EL (cell line): ENCODE measurements around the gene CDYL2.
"Not testable (repeated sequence)": the region's sequence is repeated elsewhere in the genome, so short reads cannot be mapped to it uniquely, and the experiment has no call there.

Experiments used
- DNase-seq: peaks from one replicate; pipeline ENCODE4 v3.0.0-alpha.2; 2016

The CDYL2 gene, protein sequence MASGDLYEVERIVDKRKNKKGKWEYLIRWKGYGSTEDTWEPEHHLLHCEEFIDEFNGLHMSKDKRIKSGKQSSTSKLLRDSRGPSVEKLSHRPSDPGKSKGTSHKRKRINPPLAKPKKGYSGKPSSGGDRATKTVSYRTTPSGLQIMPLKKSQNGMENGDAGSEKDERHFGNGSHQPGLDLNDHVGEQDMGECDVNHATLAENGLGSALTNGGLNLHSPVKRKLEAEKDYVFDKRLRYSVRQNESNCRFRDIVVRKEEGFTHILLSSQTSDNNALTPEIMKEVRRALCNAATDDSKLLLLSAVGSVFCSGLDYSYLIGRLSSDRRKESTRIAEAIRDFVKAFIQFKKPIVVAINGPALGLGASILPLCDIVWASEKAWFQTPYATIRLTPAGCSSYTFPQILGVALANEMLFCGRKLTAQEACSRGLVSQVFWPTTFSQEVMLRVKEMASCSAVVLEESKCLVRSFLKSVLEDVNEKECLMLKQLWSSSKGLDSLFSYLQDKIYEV

DNA sequence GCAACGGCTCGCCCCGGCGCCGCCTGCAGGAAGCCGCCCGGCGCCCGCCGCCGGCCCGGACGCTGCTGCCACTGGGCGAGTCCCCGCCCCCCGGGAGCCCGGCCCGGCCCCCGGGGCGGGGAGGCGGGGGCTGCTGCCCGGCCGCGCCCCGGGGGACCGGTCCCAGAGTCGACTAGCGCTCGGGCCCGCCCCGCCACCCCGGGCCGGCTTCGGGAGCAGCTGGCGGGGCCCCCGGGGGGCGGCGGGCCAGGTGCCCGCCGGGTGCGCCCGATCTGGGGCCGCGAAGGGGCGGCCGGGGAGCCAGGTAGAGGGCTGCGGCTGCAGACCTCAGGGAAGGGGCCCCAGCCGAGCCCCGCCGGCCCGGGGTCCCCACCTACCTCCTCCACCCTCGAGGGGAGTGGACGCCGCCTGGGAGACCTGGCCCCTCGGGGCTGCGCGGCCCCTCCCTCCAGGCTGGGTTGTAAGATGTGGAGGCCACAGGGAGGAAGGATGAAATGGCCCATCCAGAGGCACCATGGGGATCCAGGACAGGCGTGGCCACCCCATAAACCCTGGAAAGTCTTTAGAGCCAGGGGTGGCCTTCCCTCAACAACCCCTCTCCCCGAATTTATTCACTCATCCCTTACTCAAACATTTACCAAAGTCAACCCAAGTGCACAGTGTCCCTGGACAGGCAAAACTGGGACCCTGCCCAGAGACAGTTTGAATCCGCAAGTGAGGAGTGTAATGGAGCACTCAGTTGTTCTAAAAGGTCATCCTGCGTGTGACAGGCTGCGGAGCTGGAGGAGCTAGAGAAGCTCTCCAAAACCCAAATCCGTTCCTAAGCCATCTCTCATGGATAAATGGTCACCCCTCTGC is at the start of gene CDYL2:
TSS of gene CDYL2 (minus strand) at position 73 of the 858 bp plus-strand sequence. CDS start 425 bp downstream, outside the sequence.
- DNase-seq, result peak; percentile 46

DNA sequence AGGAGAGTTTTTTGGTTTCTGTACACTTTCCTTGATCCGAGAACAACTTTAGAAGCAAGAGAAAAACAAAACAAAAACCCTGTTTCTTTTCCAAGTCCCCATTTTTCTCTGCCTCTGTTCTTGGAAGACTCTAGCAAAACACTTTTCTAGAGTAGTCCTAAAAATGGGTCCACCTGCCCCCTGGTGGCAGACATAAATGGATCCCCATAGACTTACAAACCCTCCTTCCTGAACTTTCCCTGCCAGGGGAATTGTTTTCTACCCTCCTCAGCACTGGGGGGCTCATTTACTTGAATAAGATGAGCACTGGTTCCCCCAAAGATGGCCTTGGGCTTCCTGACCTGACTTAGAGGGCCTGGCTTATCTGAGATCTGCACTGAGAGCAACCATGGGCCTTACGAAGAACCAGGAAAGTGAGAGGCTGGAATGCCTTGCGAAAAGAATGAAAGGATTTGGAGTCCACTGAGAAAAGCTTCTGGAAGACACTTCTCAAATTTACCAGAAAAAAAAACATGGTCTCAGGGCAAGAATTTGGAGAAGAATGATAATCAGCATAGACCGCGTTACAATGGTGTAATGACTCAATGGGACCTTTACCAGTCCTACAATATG is 48.0 kb upstream of the CDYL2 start:
- peak; percentile 25 for DNase-seq

DNA sequence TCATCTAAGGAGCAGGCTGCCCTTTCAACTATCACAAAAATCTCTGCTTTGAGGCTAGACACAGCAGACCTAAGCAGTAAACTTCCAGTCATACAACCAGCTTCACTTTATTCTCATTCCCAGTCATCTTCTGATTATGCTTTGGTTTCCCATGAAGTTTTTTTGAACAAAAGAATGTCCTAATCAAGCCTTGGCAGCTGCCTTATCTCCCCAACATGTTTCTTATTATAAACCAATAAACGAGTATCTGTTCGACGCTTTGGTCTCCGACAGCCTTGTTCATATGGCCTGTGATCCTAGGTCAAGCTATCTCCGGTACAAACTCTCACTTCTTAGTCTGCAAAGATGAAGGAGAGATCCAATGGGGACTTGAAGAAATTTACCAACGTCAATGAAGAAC is 47.4 kb upstream of the CDYL2 start:
- no peak for DNase-seq

DNA sequence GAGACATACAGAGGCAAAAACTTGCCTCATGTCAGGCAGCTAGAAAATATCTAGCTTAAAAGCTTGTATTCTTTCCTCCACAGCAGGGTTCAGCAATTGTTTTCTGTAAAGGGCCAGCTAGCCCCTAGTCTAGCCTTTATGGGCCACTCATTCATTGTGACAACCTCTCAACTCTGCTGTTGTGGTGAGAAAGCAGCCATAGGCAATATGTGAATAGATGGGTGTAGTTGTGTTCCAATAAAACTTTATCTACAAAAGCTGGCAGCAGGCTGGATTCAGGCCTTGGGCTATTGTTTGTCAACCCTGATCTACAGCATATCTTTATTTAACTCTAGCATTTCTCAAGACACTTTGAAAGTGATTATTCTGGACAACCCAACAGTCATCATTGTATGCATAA is 46.4 kb upstream of the CDYL2 start:
- no peak for DNase-seq

DNA sequence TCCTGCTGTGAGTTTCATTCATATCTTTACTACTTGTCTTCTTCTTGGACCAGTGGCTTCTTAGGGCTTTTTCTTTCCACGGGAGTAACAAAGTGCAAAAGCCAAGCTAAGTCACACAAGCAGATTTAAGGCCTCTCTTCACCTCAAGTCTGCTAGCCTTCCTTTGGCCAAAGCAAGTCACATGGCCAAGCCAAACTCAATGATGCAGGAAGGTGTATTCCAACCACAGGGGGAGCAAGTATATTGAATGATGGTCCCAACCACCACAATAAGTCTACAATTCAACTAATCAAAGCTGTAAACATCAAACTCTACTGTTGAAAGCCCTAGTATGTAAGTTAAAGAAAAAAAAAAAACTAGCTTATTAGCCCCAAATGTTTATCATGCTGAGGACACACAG is 44.5 kb upstream of the CDYL2 start:
- no peak for DNase-seq

DNA sequence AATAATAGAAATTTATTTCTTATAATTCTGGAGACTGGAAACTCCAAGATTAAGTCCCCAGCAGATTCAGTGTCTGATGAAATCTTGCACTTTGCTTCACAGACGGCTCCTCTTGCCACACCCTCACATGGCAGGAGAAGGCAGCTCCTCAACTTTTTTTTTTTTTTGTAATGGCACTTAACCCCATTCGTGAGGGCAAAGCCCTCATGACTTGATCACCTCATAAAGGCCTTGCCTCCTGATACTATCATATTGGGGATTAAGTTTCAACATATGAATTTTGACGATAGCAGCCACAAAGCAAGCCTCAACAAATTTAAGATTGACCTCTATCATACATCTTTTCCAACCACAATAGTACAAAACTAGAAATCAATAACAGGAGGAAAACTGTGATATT is 42.3 kb upstream of the CDYL2 start:
- no peak for DNase-seq

DNA sequence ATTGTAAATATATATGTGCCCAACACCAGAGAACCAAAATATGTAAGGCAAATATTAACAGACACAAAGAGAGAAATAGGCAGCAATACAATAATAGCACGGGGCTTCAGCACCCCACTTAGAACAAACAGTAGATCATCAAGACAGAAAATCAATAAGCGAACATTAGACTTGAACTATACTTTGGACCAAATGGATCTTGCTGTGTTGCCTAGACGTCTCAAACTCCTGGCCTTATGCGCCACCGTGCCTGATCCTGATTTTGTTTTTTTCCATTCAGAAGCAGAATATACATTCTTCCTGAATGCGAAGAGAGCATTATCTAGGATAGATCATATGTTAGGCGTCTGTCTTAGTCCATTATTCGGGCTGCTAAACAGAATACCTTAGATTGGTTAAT is 41.9 kb upstream of the CDYL2 start:
- no peak for DNase-seq

DNA sequence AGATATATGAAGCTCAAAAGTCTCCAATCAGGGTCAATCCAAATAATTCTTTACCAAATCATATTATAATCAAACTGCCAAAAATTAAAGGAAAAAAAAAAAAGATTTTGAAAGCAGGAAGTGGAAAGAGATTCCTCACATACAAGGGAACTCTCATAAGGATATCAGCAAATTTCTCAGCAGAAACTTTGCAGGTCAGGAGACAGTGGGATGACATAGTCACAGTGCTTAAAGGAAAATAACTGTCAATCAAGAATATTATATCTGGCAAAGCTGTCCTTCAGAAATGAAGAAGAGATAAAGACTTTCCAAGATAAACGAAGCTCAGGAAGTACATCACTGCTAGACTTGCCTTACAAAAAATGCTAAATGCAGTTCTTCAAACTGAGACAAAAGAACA is 40.0 kb upstream of the CDYL2 start:
- no peak for DNase-seq

DNA sequence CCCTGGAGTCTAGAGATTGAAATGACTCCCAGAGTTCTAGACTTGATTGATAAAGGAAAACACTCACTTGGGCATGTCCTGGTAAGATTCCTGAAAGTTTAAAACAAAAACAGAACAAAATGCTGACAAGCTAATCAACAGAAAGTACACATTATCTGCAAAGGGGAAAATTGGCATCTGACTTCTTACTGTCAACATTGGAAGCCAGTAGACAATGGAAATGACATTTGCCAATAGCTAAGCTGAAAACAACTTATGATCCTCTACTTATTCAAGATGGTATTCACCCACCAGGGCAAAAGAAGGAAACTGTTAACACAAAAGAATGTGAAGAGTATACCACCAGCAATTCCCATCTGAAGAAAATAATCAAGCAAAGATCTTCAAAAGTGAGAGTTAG is 36.8 kb upstream of the CDYL2 start:
- DNase-seq, result no peak

DNA sequence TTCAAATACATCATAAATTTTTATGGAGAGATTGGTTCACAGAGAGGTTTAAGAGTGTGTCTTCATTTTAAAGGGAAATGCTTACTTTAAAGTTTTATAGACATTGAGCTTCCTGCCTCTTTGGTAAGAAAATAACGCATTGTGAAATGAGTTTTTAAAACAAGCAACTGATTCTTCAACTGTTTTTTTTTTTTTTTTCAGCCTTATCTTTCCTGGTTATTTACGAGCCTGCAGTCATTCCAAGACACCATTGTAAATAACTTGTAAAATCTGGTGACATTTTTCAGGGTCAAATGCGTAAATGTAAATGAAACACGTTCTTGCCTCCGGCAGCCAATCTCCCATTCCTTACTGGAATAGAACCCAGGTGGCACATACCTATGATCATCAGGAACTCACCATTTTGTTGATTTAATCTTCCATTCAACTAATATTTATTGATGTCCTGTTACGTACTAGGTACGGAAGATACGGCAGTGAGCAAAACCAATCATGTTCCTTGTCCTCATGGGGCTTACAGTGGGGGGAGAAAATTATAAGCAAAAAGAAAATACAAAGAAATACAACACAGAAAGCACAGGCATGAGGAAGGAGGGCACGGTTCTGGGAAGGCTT is 33.2 kb upstream of the CDYL2 start:
- no peak for DNase-seq

DNA sequence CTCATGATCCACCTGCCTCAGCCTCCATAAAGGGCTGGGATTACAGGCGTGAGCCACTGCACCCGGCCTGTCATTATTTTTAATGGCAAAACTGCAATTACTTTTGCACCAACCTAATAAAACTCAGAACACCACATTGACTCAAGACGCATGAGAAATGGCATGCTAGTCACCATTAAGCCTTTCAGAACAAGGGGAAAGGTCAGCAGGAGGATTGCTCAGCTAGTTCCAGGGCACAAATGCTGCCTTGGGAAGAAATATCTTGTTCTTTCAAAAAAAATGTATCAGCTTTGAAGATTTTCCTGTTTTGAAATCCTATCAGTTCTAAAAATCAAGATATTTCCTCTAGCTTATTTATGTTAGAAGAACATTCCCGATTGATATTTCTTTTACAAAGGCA is 32.4 kb upstream of the CDYL2 start:
- DNase-seq, result no peak

DNA sequence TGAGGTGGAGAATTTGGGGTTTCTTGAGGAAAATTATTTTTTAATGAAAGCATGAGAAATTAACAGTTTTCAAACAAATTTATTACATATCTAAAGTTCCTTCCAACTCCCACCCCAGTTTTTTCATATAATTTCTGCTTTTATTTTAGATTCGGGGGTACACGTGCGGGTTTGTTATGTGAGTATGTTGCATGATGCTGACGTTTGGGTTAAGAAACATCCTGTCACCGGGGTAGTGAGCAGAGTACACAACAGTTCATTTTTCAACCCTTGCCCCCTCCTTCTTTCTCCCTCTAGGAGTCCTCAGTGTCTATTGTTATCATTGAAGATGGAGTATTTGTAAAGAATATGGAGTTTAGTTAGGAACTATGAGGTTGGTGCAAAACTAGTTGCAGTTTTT is 31.8 kb upstream of the CDYL2 start:
- no peak for DNase-seq

DNA sequence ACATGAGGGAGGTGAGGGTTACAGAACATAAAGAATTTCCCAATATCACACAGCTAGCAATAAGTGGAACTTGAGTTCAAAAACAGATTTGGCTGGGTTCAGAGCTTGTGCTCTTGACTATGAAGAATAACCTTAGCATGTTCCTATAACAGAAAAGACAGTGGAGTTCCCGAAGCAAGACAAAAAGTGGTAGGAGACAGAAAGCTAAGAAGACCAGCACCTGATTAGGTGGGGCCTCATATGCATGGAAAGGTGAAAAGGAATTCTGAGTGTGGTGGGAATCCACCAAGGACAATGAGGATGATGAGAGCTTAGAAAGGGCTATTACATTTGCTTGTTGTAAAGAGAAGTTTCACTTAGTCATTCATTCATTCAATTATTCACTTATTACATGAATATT is 26.6 kb upstream of the CDYL2 start:
- DNase-seq, result no peak

DNA sequence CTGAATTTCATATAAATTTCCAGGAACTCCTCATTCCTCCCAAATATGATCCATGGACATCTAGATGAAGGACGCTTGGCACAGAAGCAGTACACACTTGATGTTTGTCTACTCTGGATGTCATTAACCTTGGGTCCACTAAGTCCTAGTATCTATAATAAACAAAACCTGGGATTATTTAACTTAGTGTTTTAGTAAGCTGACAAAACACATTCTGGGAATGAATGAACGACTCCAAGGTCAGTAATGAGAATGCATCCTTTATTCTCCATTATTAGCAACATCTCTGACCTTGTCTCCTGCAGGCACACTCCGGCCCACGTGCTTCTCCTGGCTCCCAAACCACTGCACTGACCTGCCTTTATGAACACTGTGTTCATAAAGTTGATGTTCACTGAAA is 24.1 kb upstream of the CDYL2 start:
- DNase-seq, result no peak

DNA sequence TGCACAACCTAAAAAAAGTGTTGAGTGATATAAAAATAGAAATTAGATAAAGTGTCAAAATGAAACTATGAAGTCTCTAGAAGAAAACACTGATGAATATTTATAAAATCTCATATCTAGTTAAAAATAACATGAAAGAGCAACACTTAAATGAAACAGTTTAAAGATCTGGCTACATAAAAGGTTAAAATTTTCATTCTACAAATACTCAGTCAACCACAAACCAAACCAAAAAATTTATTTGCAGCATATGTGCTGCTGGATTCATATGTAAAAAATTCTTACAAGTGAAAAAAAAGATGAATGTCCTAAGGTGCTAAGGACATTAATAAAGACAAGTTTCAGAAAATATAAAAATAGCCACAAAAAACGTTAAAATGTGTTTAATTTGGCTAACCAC is 22.6 kb upstream of the CDYL2 start:
- DNase-seq, result no peak

DNA sequence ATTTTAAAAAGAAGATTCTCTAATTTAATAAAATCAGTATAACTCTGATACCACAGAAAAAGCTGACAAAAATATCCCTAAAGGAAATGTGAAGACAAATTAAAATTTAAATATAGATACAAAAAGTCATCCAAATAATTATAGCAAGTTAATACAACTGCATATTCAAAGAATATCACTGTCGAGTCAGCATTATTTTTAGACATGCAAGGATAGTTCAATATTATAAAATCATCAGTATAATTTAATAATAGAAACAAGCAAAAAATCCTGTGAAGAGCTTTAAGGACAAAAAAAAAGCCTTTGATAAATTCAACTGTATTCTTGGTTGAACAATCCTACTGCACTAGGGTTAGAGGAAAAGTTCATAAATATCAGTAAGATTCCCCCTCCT is 21.0 kb upstream of the CDYL2 start:
- DNase-seq, result no peak

DNA sequence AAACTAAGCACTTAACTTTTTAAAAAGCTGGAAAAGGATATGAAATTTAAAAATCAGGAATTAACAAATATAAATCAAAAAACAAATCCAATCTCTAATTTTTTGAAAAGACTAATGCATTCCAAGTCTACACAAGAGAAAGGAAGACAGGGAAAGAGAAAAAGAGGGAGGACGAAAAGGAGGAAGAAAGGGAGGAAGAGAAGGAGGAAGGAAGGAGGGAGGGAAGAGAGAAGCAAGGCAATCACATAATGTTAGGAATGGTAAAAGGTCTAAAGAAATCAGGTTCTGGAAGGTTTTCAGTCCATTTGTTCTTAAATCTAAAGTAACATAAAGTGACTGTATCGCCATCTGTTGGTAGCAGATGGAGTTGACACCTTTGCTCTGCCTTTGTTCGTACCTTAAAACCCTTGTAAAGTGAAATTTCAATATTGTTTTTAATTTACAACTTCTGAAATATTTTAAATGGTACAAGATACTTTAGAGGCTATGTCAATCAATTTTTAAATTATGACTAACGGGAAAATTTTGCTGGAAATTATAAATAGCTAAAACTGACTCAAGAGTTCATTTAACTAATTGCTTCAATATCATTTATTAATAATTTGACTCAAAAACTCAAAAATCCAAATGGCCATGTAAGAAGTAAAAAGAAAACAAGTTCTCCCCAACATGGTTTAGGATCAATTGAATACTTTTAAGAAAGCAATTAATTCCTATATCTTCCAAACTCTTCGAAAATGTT is 20.4 kb upstream of the CDYL2 start:
- peak; percentile 41 for DNase-seq

DNA sequence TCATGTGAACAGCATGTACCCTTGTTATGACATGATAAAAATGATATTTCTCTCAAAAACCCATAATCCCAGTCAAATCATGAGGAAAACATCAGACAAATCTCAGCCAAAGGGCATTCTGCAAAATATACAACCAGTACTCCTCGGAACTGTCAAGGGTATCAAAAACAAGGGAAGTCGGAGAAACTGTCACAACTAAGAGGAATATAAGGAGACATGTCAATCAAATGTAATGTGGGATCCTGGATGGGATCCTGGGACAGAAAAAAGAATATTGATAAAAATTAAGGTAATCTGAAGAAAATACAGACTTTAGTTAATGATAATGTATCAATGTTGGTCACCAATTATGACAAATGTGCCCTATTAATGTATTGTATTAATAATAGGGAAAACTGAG is 15.6 kb upstream of the CDYL2 start:
- no peak for DNase-seq

DNA sequence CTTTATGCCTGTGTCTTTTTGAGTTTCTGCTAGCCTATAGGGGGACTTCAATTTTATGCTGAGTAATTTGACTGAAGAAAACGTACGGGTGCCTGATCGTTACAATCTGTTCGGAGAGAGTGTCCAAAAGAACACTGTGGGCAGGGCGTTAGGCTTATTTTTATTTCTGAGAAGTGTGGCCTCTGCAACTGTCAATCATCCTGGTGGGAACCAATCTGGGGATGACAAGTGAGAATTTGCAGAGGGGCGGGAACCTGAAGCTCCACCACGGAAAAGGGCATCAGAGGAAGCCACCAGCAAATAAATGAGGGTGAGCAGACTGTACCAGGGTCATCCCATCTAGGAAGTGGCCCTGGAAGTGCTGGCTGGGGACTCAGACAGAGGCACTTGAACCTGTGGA is 12.0 kb upstream of the CDYL2 start:
- no peak for DNase-seq

DNA sequence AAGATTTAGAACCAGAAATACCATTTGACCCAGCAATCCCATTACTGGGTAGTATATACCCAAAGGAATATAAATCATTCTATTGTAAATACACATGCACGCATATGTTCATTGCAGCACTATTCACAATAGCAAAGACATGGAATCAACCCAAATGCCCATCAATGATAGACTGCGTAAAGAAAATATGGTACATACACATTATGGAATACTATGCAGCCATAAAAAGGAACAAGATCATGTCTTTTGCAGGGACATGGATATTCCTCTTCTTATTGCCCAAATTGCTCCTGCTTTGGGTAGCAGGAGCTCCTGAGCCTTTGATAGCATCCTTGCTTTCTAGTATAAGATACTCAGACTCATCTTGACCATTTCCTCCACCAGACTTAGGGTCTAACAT is 10.9 kb upstream of the CDYL2 start:
- DNase-seq, result not testable (repeated sequence)

DNA sequence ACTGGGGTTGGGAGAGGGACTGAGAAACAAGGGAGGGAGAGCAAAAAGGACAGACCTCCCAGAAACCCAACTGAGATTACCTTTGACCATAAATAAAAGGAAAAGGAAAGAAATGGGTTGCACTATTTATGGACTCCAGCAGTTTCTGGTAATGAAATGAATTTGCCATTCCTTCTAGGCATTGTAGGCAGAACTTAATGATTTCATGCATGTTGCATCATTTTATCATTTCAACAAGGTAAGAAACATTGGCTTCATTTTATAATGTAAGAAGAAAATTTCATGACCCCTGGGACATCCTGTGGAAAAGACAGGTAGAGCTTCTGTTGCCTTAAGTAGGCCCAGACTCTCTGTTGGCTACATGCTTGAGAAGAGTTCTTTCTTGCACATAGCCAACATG is 8.2 kb upstream of the CDYL2 start:
- no peak for DNase-seq

DNA sequence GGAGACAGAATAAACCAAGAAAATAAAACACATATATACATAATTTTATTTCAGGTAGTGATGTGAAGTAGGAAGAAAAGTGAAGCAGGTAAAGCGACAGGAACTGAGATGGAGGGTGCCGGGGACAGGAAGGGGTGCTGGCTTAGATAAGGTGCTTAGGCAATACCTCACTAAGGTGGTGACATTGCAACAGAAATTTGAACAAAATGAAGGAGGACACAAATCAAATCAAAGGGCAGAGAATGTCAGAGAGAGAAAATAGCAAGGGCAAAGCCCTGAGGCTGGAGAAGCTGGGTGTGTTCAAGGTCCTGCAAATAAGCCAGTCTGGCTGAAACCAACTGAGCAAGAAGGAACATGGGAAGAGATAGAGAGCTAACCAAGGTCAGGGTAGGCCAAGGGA is 5.0 kb upstream of the CDYL2 start:
- no peak for DNase-seq

DNA sequence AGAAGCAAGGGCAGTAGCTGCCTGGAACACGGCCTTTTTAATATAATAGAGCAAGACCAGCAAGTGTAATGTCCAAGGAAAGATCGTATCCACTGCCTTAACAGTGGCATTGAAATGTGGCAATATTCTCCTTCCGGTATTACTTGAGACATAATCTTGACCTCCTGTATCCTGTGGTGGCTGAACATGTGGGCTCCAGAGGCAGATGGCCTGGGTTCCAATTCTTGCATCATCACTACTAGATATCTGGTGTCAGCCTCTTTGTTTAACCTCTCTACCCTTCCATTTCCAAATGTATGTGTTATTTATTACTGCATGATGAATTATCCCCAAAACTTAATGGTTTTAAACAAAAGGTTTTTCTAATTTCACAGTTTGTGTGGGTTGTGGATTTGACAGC is 3.5 kb upstream of the CDYL2 start:
- no peak for DNase-seq
